ENCODE results near the gene BAG1. TPM values are rescaled to one million over a fixed set of nuclear protein-coding genes. Genes with fewer than 3 reads are reported as not detected.

Gene BAG1
- 109 to 119 TPM (median 114 TPM) in 5 replicates for total RNA-seq (2022; extraction: Qiagen RNA extraction)

DNA sequence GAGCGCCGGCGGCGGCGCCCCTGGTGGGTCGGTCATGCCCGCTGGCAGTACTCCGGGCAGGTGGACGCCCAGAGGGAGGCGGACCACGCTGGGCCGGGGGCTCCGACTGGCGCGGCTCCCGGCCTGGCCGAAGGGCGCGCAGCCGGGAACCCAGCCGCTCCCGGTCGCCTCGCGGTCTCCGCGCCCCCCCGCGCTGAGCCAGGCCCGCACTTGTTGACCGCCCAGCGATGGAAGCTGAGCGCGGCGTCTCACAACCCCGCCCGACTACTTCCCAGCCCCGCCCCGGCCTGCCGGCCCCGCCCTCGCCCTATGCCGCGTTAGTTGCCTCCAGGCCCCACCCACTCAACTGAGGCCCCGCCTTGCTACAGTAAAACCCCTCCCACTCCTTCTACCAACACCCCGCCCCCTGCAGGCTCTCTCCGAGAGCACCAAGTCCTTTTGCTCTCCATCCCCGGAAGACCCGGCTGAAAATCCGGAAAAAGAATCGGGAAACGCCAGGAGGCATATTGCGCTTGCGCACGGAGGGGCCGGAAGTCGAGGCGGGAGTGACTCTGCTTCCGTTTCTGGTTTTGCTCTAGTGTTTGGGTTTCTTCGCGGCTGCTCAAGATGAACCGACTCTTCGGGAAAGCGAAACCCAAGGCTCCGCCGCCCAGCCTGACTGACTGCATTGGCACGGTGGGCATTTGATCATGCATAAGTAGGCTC, at the start of gene BAG1, which contains the start of gene CHMP5:
TSS of gene BAG1 (minus strand) at position 236 of the 705 bp plus-strand sequence.
TSS of gene CHMP5 (plus strand) at position 577 of the 705 bp plus-strand sequence. CDS start at position 607, 30 bp downstream.

DNA sequence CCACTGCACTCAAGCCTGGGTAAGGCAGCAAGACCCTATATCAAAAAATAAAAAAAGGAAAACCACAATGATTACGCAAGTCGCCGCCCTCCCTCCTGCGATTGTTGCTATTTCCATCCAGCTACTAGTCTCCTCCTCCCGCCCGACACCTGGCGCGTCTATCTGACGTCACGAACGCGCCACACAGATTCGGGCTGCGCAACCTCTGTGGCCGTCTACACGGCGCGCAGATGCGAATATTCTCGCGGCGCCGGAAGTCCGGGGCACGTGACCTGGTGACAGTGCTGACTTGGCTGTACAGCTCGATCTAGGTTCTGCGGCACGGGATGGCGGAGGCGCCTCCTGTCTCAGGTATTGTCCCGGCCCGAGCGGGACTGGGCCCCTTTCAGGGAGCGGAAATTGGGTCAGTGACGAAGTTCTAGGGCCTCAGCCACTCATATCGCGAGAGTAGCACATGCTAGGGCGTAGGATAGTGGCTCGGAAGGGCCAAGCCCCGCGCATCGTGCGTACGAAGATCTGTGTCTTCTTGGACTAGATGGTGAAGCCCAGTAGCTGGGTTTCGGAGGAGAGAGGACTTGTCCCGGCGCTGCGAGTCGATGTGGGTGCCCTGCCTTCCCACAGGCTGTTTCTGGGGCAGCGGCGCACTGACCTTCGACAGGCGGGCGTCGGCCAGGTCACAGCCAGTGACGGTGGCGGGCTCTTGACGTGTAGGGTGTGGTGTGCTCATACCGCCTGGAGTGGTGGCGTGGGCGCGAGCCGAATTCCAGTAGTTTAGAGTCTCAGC, 25.9 kb upstream of the BAG1 start, which contains the start of gene NFX1:
TSS of gene NFX1 (plus strand) at position 270 of the 784 bp plus-strand sequence. CDS start at position 327, 57 bp downstream.

DNA sequence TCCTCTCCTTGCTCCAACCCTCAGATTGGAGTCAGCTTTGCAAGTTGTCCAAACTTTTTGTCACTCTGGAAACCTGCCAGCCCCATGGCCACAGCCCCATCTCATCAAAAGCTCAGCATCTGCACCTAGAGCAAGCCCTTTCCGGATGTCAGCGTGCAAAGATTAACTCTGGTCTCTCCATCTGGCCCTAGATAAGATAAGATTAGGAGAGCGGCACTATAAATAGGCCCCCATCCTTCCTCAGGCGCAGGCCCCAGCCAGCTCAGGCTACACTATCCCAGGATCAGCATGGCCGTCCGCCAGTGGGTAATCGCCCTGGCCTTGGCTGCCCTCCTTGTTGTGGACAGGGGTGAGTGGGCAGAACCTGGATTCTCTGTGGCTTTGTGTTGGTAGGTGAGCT, 24.6 kb downstream of the BAG1 start, which contains the start of gene SPINK4:
TSS of gene SPINK4 (plus strand) at position 247 of the 400 bp plus-strand sequence. CDS start at position 289, 42 bp downstream.

Other genes with a start within 250 kb of the BAG1 start
- 213 to 252 TPM (median 233 TPM) in 5 replicates for gene DNAJA1, start 239.4 kb downstream of the BAG1 start, total RNA-seq (2022; extraction: Qiagen RNA extraction)
- 19.6 to 22.3 TPM (median 20.8 TPM) in 5 replicates for gene SMU1, start 188.0 kb downstream of the BAG1 start, total RNA-seq (2022; extraction: Qiagen RNA extraction)
- 192 to 266 TPM (median 260 TPM) in 5 replicates for gene B4GALT1, start 97.4 kb downstream of the BAG1 start, total RNA-seq (2022; extraction: Qiagen RNA extraction)
- gene SPINK4, start 24.5 kb downstream of the BAG1 start, total RNA-seq (2022; extraction: Qiagen RNA extraction) = not detected in 5 replicates
- gene CHMP5, start 341 bp upstream of the BAG1 start, total RNA-seq (2022; extraction: Qiagen RNA extraction) = 61.5 to 75.7 TPM (median 63.9 TPM) in 5 replicates
- 28.8 to 35.6 TPM (median 34.1 TPM) in 5 replicates for gene NFX1, start 25.8 kb upstream of the BAG1 start, total RNA-seq (2022; extraction: Qiagen RNA extraction)
- 0.14 to 0.67 TPM (median 0.33 TPM) in 5 replicates for gene AQP7, start 137.9 kb upstream of the BAG1 start, total RNA-seq (2022; extraction: Qiagen RNA extraction)
- 18.7 to 34.8 TPM (median 28.9 TPM) in 5 replicates for gene AQP3, start 182.9 kb upstream of the BAG1 start, total RNA-seq (2022; extraction: Qiagen RNA extraction)
- gene NOL6, start 209.2 kb upstream of the BAG1 start, total RNA-seq (2022; extraction: Qiagen RNA extraction) = 65.1 to 79.6 TPM (median 79.1 TPM) in 5 replicates